ENCODE results near the gene PDC.
"Not testable (repeated sequence)": the region's sequence is repeated elsewhere in the genome, so short reads cannot be mapped to it uniquely, and the experiment has no call there.

Gene PDC

DNA sequence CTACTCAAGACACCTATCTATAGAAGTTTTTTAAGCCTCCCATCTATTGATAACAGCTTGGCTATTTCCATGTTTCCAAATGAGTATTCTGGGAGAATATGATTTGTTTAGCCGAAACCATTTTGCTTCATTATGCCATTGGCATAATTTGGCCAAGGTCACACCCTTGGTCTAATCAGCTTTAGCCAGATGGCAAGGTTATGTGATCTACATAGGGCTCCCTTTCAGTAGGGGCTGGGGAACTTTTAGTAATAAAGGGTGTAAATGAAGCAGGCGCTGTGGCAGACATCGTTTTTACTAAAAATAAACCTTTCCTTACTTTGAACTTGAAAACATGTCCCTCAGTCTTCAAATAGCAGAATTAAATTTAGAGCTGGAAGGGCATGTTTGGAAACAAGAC is 3.0 kb upstream of the PDC start:
- FAIRE-seq = no peak
- TF ChIP-seq TAF1 (IDR thresholded peaks at IDR 0.05; ENCODE audit: borderline replicate concordance, low read depth, low read length) = no peak
- DNase-seq (ENCODE audit: insufficient read length) = no peak

DNA sequence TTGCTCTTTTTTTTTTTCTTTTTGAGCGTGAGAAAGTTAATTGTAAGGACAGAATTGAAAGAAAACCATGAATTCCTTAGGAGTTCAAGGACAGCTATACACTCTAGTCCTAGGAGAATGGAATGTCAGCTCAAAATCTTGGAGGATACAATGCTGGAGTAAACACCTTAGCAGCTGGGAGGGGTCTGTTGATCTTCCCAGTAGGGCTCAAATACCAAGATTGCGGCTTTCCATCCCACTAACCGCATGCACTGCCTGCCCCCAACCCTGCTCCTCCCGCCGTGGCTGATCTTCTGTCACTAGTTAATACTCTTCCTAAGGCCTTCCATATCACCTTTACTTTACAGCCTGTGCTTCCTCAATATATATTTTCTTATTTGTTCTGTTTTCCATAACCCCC is 2.6 kb upstream of the PDC start:
- TF ChIP-seq POLR2AphosphoS5 (IDR thresholded peaks at IDR 0.05; ENCODE audit: low read depth, low read length) (no peak), TAF1 (IDR thresholded peaks at IDR 0.05; ENCODE audit: borderline replicate concordance, low read depth, low read length) (no peak), POLR2A (IDR thresholded peaks at IDR 0.05; ENCODE audit: low read depth, low read length) (no peak)
- no peak for DNase-seq (ENCODE audit: insufficient read length)
- FAIRE-seq = no peak

DNA sequence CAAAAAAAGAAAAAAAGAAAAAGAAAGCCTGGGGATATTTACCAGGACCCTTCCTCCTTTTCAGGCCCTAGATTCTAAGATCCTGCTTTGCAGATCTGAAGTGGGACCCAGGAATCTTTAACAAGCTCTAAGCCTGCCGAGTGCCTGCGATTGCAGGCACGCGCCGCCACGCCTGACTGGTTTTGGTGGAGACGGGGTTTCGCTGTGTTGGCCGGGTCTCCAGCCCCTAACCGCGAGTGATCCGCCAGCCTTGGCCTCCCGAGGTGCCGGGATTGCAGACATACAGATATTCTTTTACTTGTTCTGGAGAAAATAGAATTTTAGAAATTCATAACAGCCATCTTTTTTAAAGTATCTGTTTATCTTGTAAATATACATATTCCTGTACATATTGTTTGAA is 1.8 kb downstream of the PDC start:
- DNase-seq (ENCODE audit: insufficient read length); FAIRE-seq: not testable (repeated sequence)

DNA sequence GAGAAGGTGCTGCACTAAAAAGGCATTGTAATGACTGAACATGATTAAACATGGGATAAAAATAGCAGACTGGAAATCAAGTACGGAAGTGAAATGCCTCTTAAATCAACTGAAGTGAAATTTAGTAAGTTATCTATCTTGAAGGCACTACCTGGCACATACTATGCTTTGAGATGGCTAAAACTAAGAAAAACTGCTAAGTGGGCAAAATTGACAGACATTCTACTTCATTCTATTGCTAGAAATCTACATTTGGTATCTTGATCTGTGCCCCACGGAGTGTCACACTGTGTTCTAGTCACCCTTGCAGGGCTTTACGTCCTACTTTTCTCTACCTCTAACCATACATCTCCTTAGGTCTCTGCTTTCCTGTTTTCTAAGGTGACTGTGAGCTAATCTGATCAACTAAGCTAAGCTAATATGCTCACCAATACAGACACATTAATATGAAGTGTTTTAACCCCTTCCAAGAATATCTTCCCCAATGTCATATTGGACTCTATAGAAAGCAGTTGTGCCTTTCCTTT is 4.1 kb downstream of the PDC start:
- no peak for TF ChIP-seq TAF1 (IDR thresholded peaks at IDR 0.05; ENCODE audit: borderline replicate concordance, low read depth, low read length)
- no peak for TF ChIP-seq POLR2AphosphoS5 (IDR thresholded peaks at IDR 0.05; ENCODE audit: low read depth, low read length)
- TF ChIP-seq POLR2A (IDR thresholded peaks at IDR 0.05; ENCODE audit: low read depth, low read length) = no peak
- no peak for FAIRE-seq
- no peak for DNase-seq (ENCODE audit: insufficient read length)

DNA sequence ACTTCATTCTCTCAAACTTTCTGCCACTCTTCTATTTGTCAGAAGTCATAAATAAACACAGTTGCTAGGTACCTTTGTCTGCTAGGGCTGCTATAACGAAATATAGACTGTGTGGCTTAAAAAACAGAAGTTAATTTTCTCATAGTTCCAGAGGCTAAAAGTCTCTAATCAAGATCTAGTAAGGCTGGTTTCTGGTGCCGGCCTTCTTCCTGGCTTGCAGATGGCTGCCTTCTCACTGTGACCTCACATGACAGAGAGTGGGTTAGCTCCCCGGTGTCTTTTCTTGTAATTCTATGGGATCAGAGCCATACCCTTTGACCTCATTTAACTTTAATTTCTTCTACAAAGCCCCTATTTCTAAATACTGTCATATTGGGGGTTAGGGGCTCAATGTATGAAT is 5.9 kb downstream of the PDC start:
- DNase-seq (ENCODE audit: insufficient read length) (no peak), FAIRE-seq (no peak)
- TF ChIP-seq TAF1 (IDR thresholded peaks at IDR 0.05; ENCODE audit: borderline replicate concordance, low read depth, low read length) (no peak), POLR2AphosphoS5 (IDR thresholded peaks at IDR 0.05; ENCODE audit: low read depth, low read length) (no peak), POLR2A (IDR thresholded peaks at IDR 0.05; ENCODE audit: low read depth, low read length) (no peak)

DNA sequence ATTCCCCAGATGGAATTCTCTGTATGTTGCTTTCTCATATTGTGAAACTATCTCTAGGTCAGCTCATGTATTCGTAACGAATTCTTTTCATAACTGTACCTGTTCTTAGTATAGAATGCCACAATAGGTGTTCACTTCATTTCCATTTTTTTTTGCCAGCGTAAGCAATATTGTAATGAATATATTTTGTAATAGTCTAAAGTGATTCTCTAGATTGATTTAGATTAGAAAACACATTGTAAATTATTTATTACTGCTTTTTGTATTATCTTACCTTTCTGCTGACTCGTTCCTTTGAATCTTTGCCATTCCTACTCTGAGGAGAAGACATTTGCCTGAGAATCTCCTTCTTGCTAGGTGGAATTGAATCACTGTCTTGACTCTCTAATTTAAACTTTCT is 14.8 kb downstream of the PDC start:
- DNase-seq (ENCODE audit: insufficient read length) = no peak
- FAIRE-seq = no peak
- TF ChIP-seq POLR2A (IDR thresholded peaks at IDR 0.05; ENCODE audit: low read depth, low read length) = no peak
- no peak for TF ChIP-seq TAF1 (IDR thresholded peaks at IDR 0.05; ENCODE audit: borderline replicate concordance, low read depth, low read length)
- TF ChIP-seq POLR2AphosphoS5 (IDR thresholded peaks at IDR 0.05; ENCODE audit: low read depth, low read length) = no peak

DNA sequence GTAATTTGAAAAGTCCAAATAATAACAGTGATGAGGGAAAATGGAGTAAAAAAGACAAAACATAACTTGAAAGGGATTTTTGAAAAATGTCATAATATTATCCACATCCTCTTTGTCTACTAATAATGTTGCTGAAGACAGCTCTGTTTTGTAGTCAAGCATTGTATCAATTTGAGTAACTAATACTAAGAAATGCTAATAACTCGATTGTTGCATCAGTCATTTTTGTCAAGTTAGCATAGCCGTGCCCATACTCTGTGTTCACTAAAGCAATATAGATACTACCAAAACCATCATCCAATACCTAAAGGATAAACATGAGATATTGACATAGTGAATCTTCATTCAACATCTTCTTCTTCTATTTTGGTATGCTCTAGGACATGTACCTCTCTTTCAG is 17.3 kb downstream of the PDC start:
- TF ChIP-seq POLR2AphosphoS5 (IDR thresholded peaks at IDR 0.05; ENCODE audit: low read depth, low read length) = no peak
- no peak for TF ChIP-seq TAF1 (IDR thresholded peaks at IDR 0.05; ENCODE audit: borderline replicate concordance, low read depth, low read length)
- TF ChIP-seq POLR2A (IDR thresholded peaks at IDR 0.05; ENCODE audit: low read depth, low read length) = no peak
- FAIRE-seq = no peak
- DNase-seq (ENCODE audit: insufficient read length) = no peak

DNA sequence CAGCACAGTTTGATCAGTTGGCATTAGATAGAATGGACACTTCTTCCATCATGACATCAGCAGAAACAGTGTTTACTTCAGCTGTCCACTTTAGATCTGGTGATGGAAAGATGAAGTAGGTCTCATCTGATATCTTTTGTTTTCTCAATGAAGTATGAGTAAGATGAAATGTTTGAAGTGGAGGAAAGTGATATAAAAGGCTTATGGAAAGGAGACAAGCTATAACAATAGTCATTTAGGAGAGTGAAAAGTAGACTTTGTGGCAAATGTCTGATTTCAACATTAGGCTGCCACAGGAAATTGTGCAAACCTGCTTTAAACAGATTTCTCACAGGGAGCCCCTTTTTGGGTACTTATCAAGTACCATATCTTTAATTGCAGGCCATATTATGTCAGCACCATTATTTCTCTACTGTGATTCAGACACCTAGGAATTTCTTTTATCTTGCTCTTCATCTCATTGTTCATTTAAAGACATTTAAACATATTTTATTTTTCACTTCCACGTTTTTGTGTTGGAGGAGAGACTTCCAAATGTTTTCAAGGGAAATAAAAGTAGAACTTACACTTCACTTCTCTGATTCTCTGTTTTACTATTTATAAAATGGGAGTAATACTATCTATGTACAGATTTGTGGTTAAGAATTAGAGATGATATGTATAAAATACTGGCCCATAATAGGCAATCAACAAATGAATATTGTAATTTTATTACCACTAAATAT is 18.1 kb downstream of the PDC start:
- DNase-seq (ENCODE audit: insufficient read length) (no peak), FAIRE-seq (peak; percentile 5)
- no peak for TF ChIP-seq TAF1 (IDR thresholded peaks at IDR 0.05; ENCODE audit: borderline replicate concordance, low read depth, low read length)
- TF ChIP-seq POLR2AphosphoS5 (IDR thresholded peaks at IDR 0.05; ENCODE audit: low read depth, low read length) = no peak
- TF ChIP-seq POLR2A (IDR thresholded peaks at IDR 0.05; ENCODE audit: low read depth, low read length) = no peak

DNA sequence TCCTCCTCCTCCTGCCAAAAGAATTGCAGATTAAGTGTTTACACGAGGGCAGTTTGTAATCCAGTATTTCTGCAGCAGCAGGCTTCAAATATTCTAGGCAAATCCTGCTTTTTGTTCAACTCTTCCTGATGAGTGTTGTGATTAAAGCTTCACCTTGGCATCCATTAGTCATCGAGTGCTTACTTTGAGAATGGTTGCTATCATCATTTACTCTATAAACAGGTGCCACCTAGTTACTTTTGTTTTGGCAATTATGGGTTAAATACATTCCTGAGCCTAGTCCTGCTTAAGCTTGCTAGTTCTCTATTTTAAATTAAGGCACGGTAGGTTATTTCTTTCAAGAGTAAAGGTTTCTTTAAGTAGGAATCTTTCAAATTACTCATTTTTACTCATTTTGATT is 20.3 kb downstream of the PDC start:
- no peak for TF ChIP-seq POLR2A (IDR thresholded peaks at IDR 0.05; ENCODE audit: low read depth, low read length)
- no peak for TF ChIP-seq TAF1 (IDR thresholded peaks at IDR 0.05; ENCODE audit: borderline replicate concordance, low read depth, low read length)
- TF ChIP-seq POLR2AphosphoS5 (IDR thresholded peaks at IDR 0.05; ENCODE audit: low read depth, low read length) = no peak
- FAIRE-seq = no peak
- DNase-seq (ENCODE audit: insufficient read length) = no peak

DNA sequence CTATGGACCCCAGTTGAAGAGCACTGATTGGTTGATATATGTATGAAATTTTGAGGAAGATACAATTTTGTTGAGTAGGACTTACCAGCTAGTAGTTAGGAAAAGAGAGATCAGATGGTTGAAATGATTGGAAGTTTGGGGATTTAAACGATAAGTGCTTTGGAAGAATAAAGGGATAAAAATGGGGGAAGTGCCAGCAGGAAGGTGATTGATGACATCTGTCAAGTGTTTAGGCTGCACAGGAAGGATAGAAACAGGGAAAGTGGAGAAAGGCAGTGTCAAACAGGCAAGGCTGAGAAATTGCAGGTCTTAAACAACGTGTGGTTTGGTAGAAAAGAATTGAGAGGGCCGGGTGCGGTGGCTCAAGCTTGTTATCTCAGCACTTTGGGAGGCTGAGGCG is 22.3 kb downstream of the PDC start:
- TF ChIP-seq POLR2AphosphoS5 (IDR thresholded peaks at IDR 0.05; ENCODE audit: low read depth, low read length) (no peak), TAF1 (IDR thresholded peaks at IDR 0.05; ENCODE audit: borderline replicate concordance, low read depth, low read length) (no peak), POLR2A (IDR thresholded peaks at IDR 0.05; ENCODE audit: low read depth, low read length) (no peak)
- DNase-seq (ENCODE audit: insufficient read length) = no peak
- FAIRE-seq = no peak

DNA sequence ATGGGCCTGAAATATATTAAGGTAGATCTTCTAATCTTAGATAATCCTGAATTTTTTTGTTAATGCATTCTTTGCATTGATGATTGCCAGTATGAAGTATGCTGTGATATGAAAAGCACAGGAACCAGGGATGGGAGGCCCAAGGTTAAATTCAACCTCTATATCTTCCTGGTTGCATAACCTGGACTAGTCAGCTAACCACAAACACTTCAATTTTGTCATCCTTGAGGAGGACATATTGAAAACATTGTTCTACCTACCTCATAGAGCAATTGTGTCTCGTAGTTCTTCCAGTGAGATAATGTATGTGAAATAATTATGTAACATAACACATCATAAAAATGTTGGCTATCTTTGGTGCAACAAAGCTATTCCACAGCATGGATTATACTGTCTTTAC is 25.6 kb downstream of the PDC start:
- DNase-seq (ENCODE audit: insufficient read length) (no peak), FAIRE-seq (no peak)
- no peak for TF ChIP-seq TAF1 (IDR thresholded peaks at IDR 0.05; ENCODE audit: borderline replicate concordance, low read depth, low read length)
- TF ChIP-seq POLR2AphosphoS5 (IDR thresholded peaks at IDR 0.05; ENCODE audit: low read depth, low read length) = no peak
- TF ChIP-seq POLR2A (IDR thresholded peaks at IDR 0.05; ENCODE audit: low read depth, low read length) = no peak

DNA sequence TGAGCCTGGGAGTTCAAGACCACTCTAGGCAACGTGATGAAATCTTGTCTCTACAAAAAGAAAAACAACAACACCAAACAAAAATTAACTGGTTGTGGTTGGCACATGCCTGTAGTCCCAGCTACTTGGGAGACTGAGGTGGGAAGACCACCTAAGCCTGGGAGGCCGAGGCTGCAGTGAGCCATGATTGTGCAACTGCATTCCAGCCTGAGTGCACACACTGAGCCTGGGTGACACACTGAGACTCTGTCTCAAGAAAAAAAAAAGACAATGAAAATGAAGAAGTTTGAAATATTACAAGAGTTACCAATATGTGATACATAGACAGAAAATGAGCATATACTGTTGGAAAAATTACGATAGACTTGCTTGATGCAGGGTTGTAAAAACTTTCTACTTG is 31.9 kb downstream of the PDC start:
- no peak for DNase-seq (ENCODE audit: insufficient read length)
- TF ChIP-seq POLR2A (IDR thresholded peaks at IDR 0.05; ENCODE audit: low read depth, low read length) (no peak), TAF1 (IDR thresholded peaks at IDR 0.05; ENCODE audit: borderline replicate concordance, low read depth, low read length) (no peak), POLR2AphosphoS5 (IDR thresholded peaks at IDR 0.05; ENCODE audit: low read depth, low read length) (no peak)
- no peak for FAIRE-seq

DNA sequence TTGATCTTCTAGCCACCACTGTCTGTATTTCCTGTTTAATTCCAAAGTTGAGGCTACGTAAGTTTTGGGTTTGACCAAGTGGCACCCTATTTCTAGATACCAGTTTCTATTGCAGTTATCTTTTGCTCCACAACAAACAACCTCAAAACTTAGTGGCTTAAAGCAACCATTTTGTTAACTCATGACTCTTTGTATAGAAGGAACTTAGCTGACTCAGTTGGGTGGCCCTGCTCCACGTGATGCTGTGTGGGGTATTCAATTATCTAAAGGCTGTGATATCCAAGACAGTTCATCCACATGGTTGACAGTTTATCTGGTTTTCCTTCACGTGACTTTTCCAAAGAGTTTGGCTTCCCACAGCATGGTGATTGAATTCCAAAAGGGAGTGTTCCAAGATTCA is 34.8 kb downstream of the PDC start:
- FAIRE-seq = no peak
- no peak for TF ChIP-seq TAF1 (IDR thresholded peaks at IDR 0.05; ENCODE audit: borderline replicate concordance, low read depth, low read length)
- TF ChIP-seq POLR2A (IDR thresholded peaks at IDR 0.05; ENCODE audit: low read depth, low read length) = no peak
- no peak for TF ChIP-seq POLR2AphosphoS5 (IDR thresholded peaks at IDR 0.05; ENCODE audit: low read depth, low read length)
- no peak for DNase-seq (ENCODE audit: insufficient read length)

All from GM12892 (cell line).